GM12891 (cell line): ENCODE data around the gene CREB5.

Experiments used
- POLR2A ChIP-seq: IDR thresholded peaks from 2 replicates; pipeline ENCODE4 v1.6.1; 2011; ENCODE audit warnings: low read depth, low read length, control low read depth
- POU2F2 ChIP-seq: IDR thresholded peaks from 2 replicates; pipeline ENCODE4 v1.6.1; 2011; ENCODE audit warnings: low read depth, mild to moderate bottlenecking, control low read depth, low read length, moderate library complexity
- TAF1 ChIP-seq: IDR thresholded peaks from 2 replicates; pipeline ENCODE4 v1.6.1; 2011; ENCODE audit warnings: low read depth, low read length, control low read depth

- TF ChIP-seq POLR2A: no peak
- TF ChIP-seq POU2F2: peak; percentile 31; the same call in 1 of the 2 replicates
- TF ChIP-seq TAF1: no peak
These were observed 127.1 kb downstream of the CREB5 start for GRCh38 chr7:28539289-28539981.
